Testis (tissue), 2 donors: Measurements from ENCODE around the gene ZNF236.

ENCODE experiments used
- POLR2A ChIP-seq: fragments of 450-650 bp; IDR thresholded peaks from one replicate; pipeline ENCODE4 v1.6.1; 2017; ENCODE audit warnings: antibody characterized with exemption, mild to moderate bottlenecking, moderate library complexity
- TF ChIP-seq, protein P1 (sequence below), 3 experiments: fragments of 450-650 bp in 2 of 3; fragments of 200-600 bp in 1 of 3; sonication (generic) in 1 of 3; IDR thresholded peaks; one replicate each; pipeline ENCODE4 v1.5.1; 2016 to 2019; ENCODE audit warnings: antibody characterized with exemption in 3 of 3, mild to moderate bottlenecking in 2 of 3, moderate library complexity in 1 of 3

DNA sequence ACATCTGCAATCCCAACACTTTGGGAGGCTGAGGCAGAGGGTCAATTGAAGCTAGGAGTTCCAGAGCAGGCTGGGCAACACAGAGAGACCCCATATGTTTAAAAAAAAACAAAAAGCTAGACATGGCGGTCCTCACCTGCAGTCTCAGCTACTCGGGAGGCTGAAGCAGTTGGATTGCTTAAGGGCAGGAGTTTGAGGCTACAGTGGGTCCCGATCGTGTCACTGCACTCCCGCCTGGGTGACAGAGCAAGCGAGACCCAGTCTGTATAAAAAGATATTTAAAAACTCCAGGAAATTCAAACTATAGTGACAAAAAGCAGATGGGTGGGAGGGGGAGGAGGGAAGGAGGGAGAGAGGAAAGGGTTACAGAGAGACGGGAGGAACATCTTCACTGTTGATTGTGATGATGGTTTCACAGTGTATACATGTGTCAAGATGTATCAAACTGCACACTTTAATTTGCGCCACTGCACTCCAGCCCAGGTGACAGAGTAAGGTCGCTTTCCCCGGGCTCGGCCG is 942 bp upstream of the ZNF236 start:
- no peak for TF ChIP-seq POLR2A
- TF ChIP-seq, protein P1, sequence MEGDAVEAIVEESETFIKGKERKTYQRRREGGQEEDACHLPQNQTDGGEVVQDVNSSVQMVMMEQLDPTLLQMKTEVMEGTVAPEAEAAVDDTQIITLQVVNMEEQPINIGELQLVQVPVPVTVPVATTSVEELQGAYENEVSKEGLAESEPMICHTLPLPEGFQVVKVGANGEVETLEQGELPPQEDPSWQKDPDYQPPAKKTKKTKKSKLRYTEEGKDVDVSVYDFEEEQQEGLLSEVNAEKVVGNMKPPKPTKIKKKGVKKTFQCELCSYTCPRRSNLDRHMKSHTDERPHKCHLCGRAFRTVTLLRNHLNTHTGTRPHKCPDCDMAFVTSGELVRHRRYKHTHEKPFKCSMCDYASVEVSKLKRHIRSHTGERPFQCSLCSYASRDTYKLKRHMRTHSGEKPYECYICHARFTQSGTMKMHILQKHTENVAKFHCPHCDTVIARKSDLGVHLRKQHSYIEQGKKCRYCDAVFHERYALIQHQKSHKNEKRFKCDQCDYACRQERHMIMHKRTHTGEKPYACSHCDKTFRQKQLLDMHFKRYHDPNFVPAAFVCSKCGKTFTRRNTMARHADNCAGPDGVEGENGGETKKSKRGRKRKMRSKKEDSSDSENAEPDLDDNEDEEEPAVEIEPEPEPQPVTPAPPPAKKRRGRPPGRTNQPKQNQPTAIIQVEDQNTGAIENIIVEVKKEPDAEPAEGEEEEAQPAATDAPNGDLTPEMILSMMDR (IDR thresholded peaks at IDR 0.05): no peak
